Measurements from ENCODE around the gene ZSCAN26. TPM values are rescaled to one million over a fixed set of nuclear protein-coding genes. Genes with fewer than 3 reads are reported as not detected.

The ZSCAN26 gene
- total and polyA plus RNA-seq, 2 of the 8 experiments (the other 6 are each of a cell fraction or from before 2014, with no cell fraction given): 7.0 to 8.5 TPM

DNA sequence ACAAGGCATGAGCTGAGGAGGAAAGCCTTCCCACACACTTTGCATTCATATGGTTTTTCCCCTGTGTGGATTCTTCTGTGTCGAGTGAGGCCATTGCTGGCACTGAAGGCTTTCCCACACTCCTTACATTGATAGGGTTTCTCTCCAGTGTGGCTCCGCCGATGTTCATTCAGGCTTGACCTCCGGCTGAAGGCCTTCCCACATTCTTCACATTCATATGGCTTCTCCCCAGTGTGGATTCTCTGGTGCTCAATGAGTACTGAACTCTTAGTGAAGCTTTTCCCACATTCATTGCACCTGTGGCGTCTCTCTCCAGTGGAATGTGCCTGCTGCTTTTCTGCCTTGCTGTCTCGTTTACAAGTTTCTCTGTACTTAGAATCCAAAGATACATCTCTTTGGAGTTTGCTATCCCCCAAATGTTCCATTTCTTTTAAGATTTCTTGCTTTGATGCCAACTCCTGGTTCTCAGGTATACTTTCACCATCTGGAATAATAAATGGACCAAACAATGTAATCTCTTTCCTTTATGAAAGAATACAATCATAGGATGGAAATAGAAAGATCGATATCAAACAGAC lies 59.5 kb downstream of the ZSCAN26 start:
- ChIA-PET CTCF (ENCODE audit: partially characterized antibody) (no interaction called here), POLR2A (ENCODE audit: partially characterized antibody) (interaction anchor here (0.7 to 1.0 kb wide), 2 partner anchors 8 to 9 kb away, joined by 3 read pairs; partner anchors contain the start of gene ZSCAN31)
- H3K4me3 ChIP-seq (ENCODE audit: extremely low read depth in 1 of 4, insufficient read depth in 2 of 4, low read depth in 3 of 4, low read length in 4 of 4): no peak overlapping the region
- no peaks in the 10 kb centered on the region for H3K23me2 ChIP-seq (ENCODE audit: low read depth, low read length)
- TF ChIP-seq JUND (IDR thresholded peaks at IDR 0.05; ENCODE audit: low read length) (no peak), KDM1A (IDR thresholded peaks at IDR 0.05; ENCODE audit: borderline replicate concordance, low read length) (0 out of 2 replicates have a peak, but pooled peaks have one; percentile 64)
- H4K20me1 ChIP-seq (replicated peaks in 1 of 2; ENCODE audit: control insufficient read depth in 1 of 2, insufficient read depth in 2 of 2, low read length in 2 of 2): no peaks in the 10 kb centered on the region
- H2BK120ac ChIP-seq (replicated peaks; ENCODE audit: low read depth, low read length): no peak overlapping the region
- H3K56ac ChIP-seq (replicated peaks; ENCODE audit: insufficient read length, low read depth, low read length): no peak overlapping the region
- no peak overlapping the region for H4K8ac ChIP-seq (ENCODE audit: extremely low read depth, insufficient read depth, low read length)
- no peak overlapping the region for H2BK12ac ChIP-seq (ENCODE audit: low read depth, low read length)
- no peak overlapping the region for H3K14ac ChIP-seq (ENCODE audit: insufficient read length)
- H3K9ac ChIP-seq (replicated peaks in 1 of 4; ENCODE audit: extremely low read depth in 1 of 4, low read depth in 3 of 4, low read length in 3 of 4): no peak overlapping the region
- no peak overlapping the region for H3K4ac ChIP-seq (replicated peaks; ENCODE audit: insufficient read length, low read depth, low read length)
- no peaks in the 10 kb centered on the region for H3K27me3 ChIP-seq (replicated peaks in 1 of 4; ENCODE audit: control insufficient read depth in 3 of 4, extremely low read depth in 1 of 4, insufficient read depth in 3 of 4, low read length in 3 of 4)
- no peak overlapping the region for H2BK20ac ChIP-seq (ENCODE audit: low read length)
- DNase-seq (ENCODE audit: low read depth in 1 of 2, low spot score in 2 of 2) (no peak), FAIRE-seq (no peak)
- H3K4me2 ChIP-seq (ENCODE audit: insufficient read depth in 1 of 2, low read depth in 2 of 2, low read length in 2 of 2): no peak overlapping the region
- H4K5ac ChIP-seq (ENCODE audit: insufficient read length, low read depth, low read length): no peak overlapping the region
- 94% methylated on average over 7 of the region's 7 CpGs; no CpG with 5 or more reads in 1 of the 2 experiments for WGBS, 2 experiments (ENCODE audit: extremely low coverage in 1 of 2, insufficient coverage in 1 of 2, insufficient read length in 1 of 2, insufficient replicate concordance in 2 of 2, low coverage in 1 of 2, low lambda C conversion rate in 2 of 2, missing lambda C conversion rate in 1 of 2)
- H3K36me3 ChIP-seq (ENCODE audit: control insufficient read depth in 2 of 4, insufficient read depth in 4 of 4, low read length in 3 of 4): peaks cover 7 to 32% (median 19%) of the 10 kb centered on the region in 4 experiments; a peak in 6 of 8 replicates
- H3K79me1 ChIP-seq (ENCODE audit: low read depth, low read length): no peaks in the 10 kb centered on the region
- H3K27ac ChIP-seq (ENCODE audit: low read depth, low read length): no peak overlapping the region
- H2AFZ ChIP-seq (ENCODE audit: low read length): no peak overlapping the region
- H3K79me2 ChIP-seq (ENCODE audit: control insufficient read depth in 1 of 2, insufficient read depth in 2 of 2, low read length in 2 of 2): no peaks in the 10 kb centered on the region
- H3K23ac ChIP-seq (ENCODE audit: insufficient read length): no peak overlapping the region
- H3K9me3 ChIP-seq (ENCODE audit: insufficient read depth in 2 of 2, low read depth in 1 of 2, low read length in 1 of 2): peaks cover 34 to 37% of the 10 kb centered on the region in 2 experiments
- no peaks in the 10 kb centered on the region for H3K4me1 ChIP-seq (replicated peaks in 1 of 4; ENCODE audit: control insufficient read depth in 3 of 4, insufficient read depth in 4 of 4, low read length in 3 of 4)
- no peak overlapping the region for H3K18ac ChIP-seq (ENCODE audit: extremely low read depth, low read length)
- no peak overlapping the region for H2BK15ac ChIP-seq (ENCODE audit: low read length)
- H2BK5ac ChIP-seq (ENCODE audit: low read depth, low read length): no peak overlapping the region
- no peak overlapping the region for H4K91ac ChIP-seq (replicated peaks; ENCODE audit: insufficient read length, low read length)
- no peak overlapping the region for H2AK5ac ChIP-seq (ENCODE audit: low read depth, low read length)

Small RNA genes lying within 50 kb of the gene (small RNA-seq; reads per million reads assigned to genes)
- gene AL021997.1 (ENCODE audit: insufficient read depth) (not detected), gene AL021997.2 (ENCODE audit: insufficient read depth) (not detected)

Other genes starting within 250 kb of the ZSCAN26 start
- gene ZNF165, start 186.6 kb upstream of the ZSCAN26 start, total RNA-seq (2021; fragmentation: NEBNext Ultra II Directional; extraction: Animal tissue kit (Norgen Biotek cat#: 25700)): 9.3 and 10.2 TPM in 2 replicates
- gene ZNF165, start 186.6 kb upstream of the ZSCAN26 start, polyA plus RNA-seq (2011; rRNA removed): 0.71 and 1.2 TPM in 2 replicates
- 7.4 and 9.4 TPM in 2 replicates for gene ZSCAN16, start 142.5 kb upstream of the ZSCAN26 start, total RNA-seq (2021; fragmentation: NEBNext Ultra II Directional; extraction: Animal tissue kit (Norgen Biotek cat#: 25700))
- 1.9 and 3.6 TPM in 2 replicates for gene ZSCAN16, start 142.5 kb upstream of the ZSCAN26 start, polyA plus RNA-seq (2011; rRNA removed)
- gene ZKSCAN8, start 125.3 kb upstream of the ZSCAN26 start, total RNA-seq (2021; fragmentation: NEBNext Ultra II Directional; extraction: Animal tissue kit (Norgen Biotek cat#: 25700)): 23.3 and 24.1 TPM in 2 replicates
- gene ZKSCAN8, start 125.3 kb upstream of the ZSCAN26 start, polyA plus RNA-seq (2011; rRNA removed): 8.6 and 10.7 TPM in 2 replicates
- gene ZSCAN9, start 41.9 kb upstream of the ZSCAN26 start, total RNA-seq (2021; fragmentation: NEBNext Ultra II Directional; extraction: Animal tissue kit (Norgen Biotek cat#: 25700)): 13.1 and 13.6 TPM in 2 replicates
- gene ZSCAN9, start 41.9 kb upstream of the ZSCAN26 start, polyA plus RNA-seq (2011; rRNA removed): 7.0 and 10.8 TPM in 2 replicates
- 6.6 TPM in 2 replicates for gene ZKSCAN4, start 14.9 kb upstream of the ZSCAN26 start, total RNA-seq (2021; fragmentation: NEBNext Ultra II Directional; extraction: Animal tissue kit (Norgen Biotek cat#: 25700))
- 1.4 and 2.2 TPM in 2 replicates for gene ZKSCAN4, start 14.9 kb upstream of the ZSCAN26 start, polyA plus RNA-seq (2011; rRNA removed)
- gene NKAPL, start 7.8 kb upstream of the ZSCAN26 start, total RNA-seq (2021; fragmentation: NEBNext Ultra II Directional; extraction: Animal tissue kit (Norgen Biotek cat#: 25700)): not detected in 2 replicates
- gene NKAPL, start 7.8 kb upstream of the ZSCAN26 start, polyA plus RNA-seq (2011; rRNA removed): 0.05 and 0.08 TPM in 2 replicates
- gene PGBD1, start 14.4 kb downstream of the ZSCAN26 start, total RNA-seq (2021; fragmentation: NEBNext Ultra II Directional; extraction: Animal tissue kit (Norgen Biotek cat#: 25700)): 7.6 and 9.2 TPM in 2 replicates
- 2.3 and 2.5 TPM in 2 replicates for gene PGBD1, start 14.4 kb downstream of the ZSCAN26 start, polyA plus RNA-seq (2011; rRNA removed)
- 7.0 and 8.8 TPM in 2 replicates for gene ZSCAN31, start 69.0 kb downstream of the ZSCAN26 start, total RNA-seq (2021; fragmentation: NEBNext Ultra II Directional; extraction: Animal tissue kit (Norgen Biotek cat#: 25700))
- gene ZSCAN31, start 69.0 kb downstream of the ZSCAN26 start, polyA plus RNA-seq (2011; rRNA removed): 1.2 and 1.9 TPM in 2 replicates
- gene ZKSCAN3, start 82.8 kb downstream of the ZSCAN26 start, total RNA-seq (2021; fragmentation: NEBNext Ultra II Directional; extraction: Animal tissue kit (Norgen Biotek cat#: 25700)): 9.2 and 9.8 TPM in 2 replicates
- 2.7 TPM in 2 replicates for gene ZKSCAN3, start 82.8 kb downstream of the ZSCAN26 start, polyA plus RNA-seq (2011; rRNA removed)
- 8.6 and 9.6 TPM in 2 replicates for gene ZSCAN12, start 132.6 kb downstream of the ZSCAN26 start, total RNA-seq (2021; fragmentation: NEBNext Ultra II Directional; extraction: Animal tissue kit (Norgen Biotek cat#: 25700))
- gene ZSCAN12, start 132.6 kb downstream of the ZSCAN26 start, polyA plus RNA-seq (2011; rRNA removed): 2.0 and 2.2 TPM in 2 replicates
- 4.2 and 5.3 TPM in 2 replicates for gene ZSCAN23, start 176.3 kb downstream of the ZSCAN26 start, total RNA-seq (2021; fragmentation: NEBNext Ultra II Directional; extraction: Animal tissue kit (Norgen Biotek cat#: 25700))
- 0.61 and 0.74 TPM in 2 replicates for gene ZSCAN23, start 176.3 kb downstream of the ZSCAN26 start, polyA plus RNA-seq (2011; rRNA removed)
- gene GPX6, start 248.7 kb downstream of the ZSCAN26 start, total RNA-seq (2021; fragmentation: NEBNext Ultra II Directional; extraction: Animal tissue kit (Norgen Biotek cat#: 25700)): not detected in 2 replicates
- gene GPX6, start 248.7 kb downstream of the ZSCAN26 start, polyA plus RNA-seq (2011; rRNA removed): not detected in 2 replicates